ENCODE results near the gene RNGTT.

RNGTT gene

GRCh38 chr6:88631830-88632229 lies 331.6 kb downstream of the RNGTT start:
- H3K36me3 ChIP-seq (ENCODE audit: control insufficient read depth, insufficient read depth, low read length), result no peaks in the 10 kb centered on the region
- no peak overlapping the region for H3K27ac ChIP-seq (ENCODE audit: insufficient read depth, low read length, poor library complexity, severe bottlenecking)
- no peaks in the 10 kb centered on the region for H3K9me3 ChIP-seq (ENCODE audit: control insufficient read depth, low read length)
- no peak overlapping the region for H3K4me3 ChIP-seq (ENCODE audit: insufficient read depth, low read depth, low read length, poor library complexity, severe bottlenecking)
- H3K4me1 ChIP-seq (ENCODE audit: control insufficient read depth, insufficient read depth, low read length, poor library complexity, severe bottlenecking), result no peaks in the 10 kb centered on the region
- DNase-seq, result no peak
- H3K27me3 ChIP-seq (replicated peaks; ENCODE audit: control insufficient read depth, insufficient read depth, low read length, poor library complexity, severe bottlenecking), result no peaks in the 10 kb centered on the region

GRCh38 chr6:88629838-88630494 lies 333.5 kb downstream of the RNGTT start:
- Histone ChIP-seq H3K27me3 (replicated peaks; ENCODE audit: control insufficient read depth, insufficient read depth, low read length, poor library complexity, severe bottlenecking) (no peaks in the 10 kb centered on the region), H3K27ac (ENCODE audit: insufficient read depth, low read length, poor library complexity, severe bottlenecking) (no peak overlapping the region), H3K9me3 (ENCODE audit: control insufficient read depth, low read length) (no peaks in the 10 kb centered on the region), H3K4me3 (ENCODE audit: insufficient read depth, low read depth, low read length, poor library complexity, severe bottlenecking) (no peak overlapping the region), H3K4me1 (ENCODE audit: control insufficient read depth, insufficient read depth, low read length, poor library complexity, severe bottlenecking) (no peaks in the 10 kb centered on the region), H3K36me3 (ENCODE audit: control insufficient read depth, insufficient read depth, low read length) (no peaks in the 10 kb centered on the region)
- DNase-seq, result no peak

GRCh38 chr6:88626460-88626859 lies 337.0 kb downstream of the RNGTT start:
- Histone ChIP-seq H3K27me3 (replicated peaks; ENCODE audit: control insufficient read depth, insufficient read depth, low read length, poor library complexity, severe bottlenecking) (no peaks in the 10 kb centered on the region), H3K4me3 (ENCODE audit: insufficient read depth, low read depth, low read length, poor library complexity, severe bottlenecking) (no peak overlapping the region), H3K36me3 (ENCODE audit: control insufficient read depth, insufficient read depth, low read length) (no peaks in the 10 kb centered on the region), H3K4me1 (ENCODE audit: control insufficient read depth, insufficient read depth, low read length, poor library complexity, severe bottlenecking) (no peaks in the 10 kb centered on the region), H3K27ac (ENCODE audit: insufficient read depth, low read length, poor library complexity, severe bottlenecking) (no peak overlapping the region), H3K9me3 (ENCODE audit: control insufficient read depth, low read length) (no peaks in the 10 kb centered on the region)
- no peak for DNase-seq

DNA sequence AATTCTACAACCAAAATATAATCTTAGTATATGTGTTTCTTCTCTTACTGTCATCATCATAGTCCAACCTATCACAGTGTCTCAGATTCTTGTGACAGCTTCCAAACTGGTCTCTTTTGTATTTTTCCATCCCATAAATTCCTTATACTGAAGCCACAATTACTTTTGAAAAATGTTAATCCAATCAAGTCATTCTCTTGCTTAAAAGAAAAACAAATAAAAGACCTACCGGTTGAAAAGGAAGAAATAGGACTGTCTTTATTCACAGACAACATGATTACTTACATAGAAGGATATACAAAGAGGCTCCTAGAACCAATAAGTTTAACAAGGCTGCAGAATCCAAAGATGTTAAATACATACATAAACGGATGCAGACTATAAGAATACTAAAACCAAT lies 339.9 kb downstream of the RNGTT start:
- Histone ChIP-seq H3K27me3 (replicated peaks; ENCODE audit: control insufficient read depth, insufficient read depth, low read length, poor library complexity, severe bottlenecking) (no peaks in the 10 kb centered on the region), H3K36me3 (ENCODE audit: control insufficient read depth, insufficient read depth, low read length) (no peaks in the 10 kb centered on the region), H3K27ac (ENCODE audit: insufficient read depth, low read length, poor library complexity, severe bottlenecking) (no peak overlapping the region), H3K4me1 (ENCODE audit: control insufficient read depth, insufficient read depth, low read length, poor library complexity, severe bottlenecking) (no peaks in the 10 kb centered on the region), H3K9me3 (ENCODE audit: control insufficient read depth, low read length) (no peaks in the 10 kb centered on the region), H3K4me3 (ENCODE audit: insufficient read depth, low read depth, low read length, poor library complexity, severe bottlenecking) (no peak overlapping the region)
- DNase-seq, result no peak

DNA sequence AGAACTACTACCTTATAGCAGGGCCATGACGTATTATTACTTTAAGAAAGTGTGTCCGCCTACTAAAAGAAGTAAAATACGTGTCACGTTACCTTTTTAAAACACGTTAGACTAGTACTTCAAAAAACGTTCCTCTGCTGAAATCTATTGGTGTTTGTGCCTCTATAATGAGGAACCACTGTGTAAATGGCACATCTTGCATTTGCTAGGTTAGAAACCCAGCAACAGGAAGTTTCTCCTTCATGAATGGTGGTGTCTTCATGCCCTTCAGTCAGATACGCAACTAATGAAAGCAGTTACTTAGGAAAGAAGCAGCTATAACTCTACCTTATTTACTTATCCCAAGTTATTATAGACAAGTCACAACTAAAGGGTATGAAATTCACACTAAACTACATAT lies 343.5 kb downstream of the RNGTT start:
- Histone ChIP-seq H3K27me3 (replicated peaks; ENCODE audit: control insufficient read depth, insufficient read depth, low read length, poor library complexity, severe bottlenecking) (no peaks in the 10 kb centered on the region), H3K27ac (ENCODE audit: insufficient read depth, low read length, poor library complexity, severe bottlenecking) (no peak overlapping the region), H3K36me3 (ENCODE audit: control insufficient read depth, insufficient read depth, low read length) (no peaks in the 10 kb centered on the region), H3K9me3 (ENCODE audit: control insufficient read depth, low read length) (no peaks in the 10 kb centered on the region), H3K4me1 (ENCODE audit: control insufficient read depth, insufficient read depth, low read length, poor library complexity, severe bottlenecking) (no peaks in the 10 kb centered on the region), H3K4me3 (ENCODE audit: insufficient read depth, low read depth, low read length, poor library complexity, severe bottlenecking) (no peak overlapping the region)
- no peak for DNase-seq

- Histone ChIP-seq H3K27me3 (replicated peaks; ENCODE audit: control insufficient read depth, insufficient read depth, low read length, poor library complexity, severe bottlenecking) (no peaks in the 10 kb centered on the region), H3K36me3 (ENCODE audit: control insufficient read depth, insufficient read depth, low read length) (no peaks in the 10 kb centered on the region), H3K4me1 (ENCODE audit: control insufficient read depth, insufficient read depth, low read length, poor library complexity, severe bottlenecking) (no peaks in the 10 kb centered on the region), H3K27ac (ENCODE audit: insufficient read depth, low read length, poor library complexity, severe bottlenecking) (no peak overlapping the region), H3K4me3 (ENCODE audit: insufficient read depth, low read depth, low read length, poor library complexity, severe bottlenecking) (no peak overlapping the region), H3K9me3 (ENCODE audit: control insufficient read depth, low read length) (no peaks in the 10 kb centered on the region)
- no peak for DNase-seq
Observed at GRCh38 chr6:88616380-88616779, 347.0 kb downstream of the RNGTT start.

DNA sequence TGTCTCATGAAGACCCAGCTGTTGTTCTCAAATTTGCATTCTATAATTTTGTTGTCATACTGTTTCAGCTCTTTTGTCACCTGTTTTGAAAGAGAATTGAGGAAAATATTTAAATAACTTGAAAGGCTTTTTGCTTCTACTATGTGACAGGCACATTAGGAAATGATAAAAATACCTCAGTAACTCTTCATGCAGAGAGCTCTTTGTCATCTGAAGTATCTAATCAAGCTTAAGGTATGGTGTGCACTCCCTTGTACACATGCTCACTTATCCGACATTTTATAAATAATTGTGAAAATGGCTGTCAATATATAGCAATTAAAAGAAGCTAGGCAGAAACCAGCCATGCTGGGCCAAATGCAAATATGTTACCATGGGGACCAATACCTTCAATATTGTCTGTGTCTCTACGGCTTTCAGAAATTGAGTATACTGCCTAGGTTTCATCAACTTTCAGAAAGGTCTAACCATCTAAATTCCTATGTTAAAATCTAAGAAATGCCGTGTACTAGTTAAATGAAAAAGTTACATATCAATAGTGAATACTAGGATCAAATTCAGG lies 349.0 kb downstream of the RNGTT start:
- H3K4me3 ChIP-seq (ENCODE audit: insufficient read depth, low read depth, low read length, poor library complexity, severe bottlenecking), result no peak overlapping the region

GRCh38 chr6:88612631-88613030 lies 350.8 kb downstream of the RNGTT start:
- no peaks in the 10 kb centered on the region for H3K27me3 ChIP-seq (replicated peaks; ENCODE audit: control insufficient read depth, insufficient read depth, low read length, poor library complexity, severe bottlenecking)

More for the DNA sequence above, 349.0 kb downstream of the RNGTT start:
- H3K4me1 ChIP-seq (ENCODE audit: control insufficient read depth, insufficient read depth, low read length, poor library complexity, severe bottlenecking), result no peaks in the 10 kb centered on the region
- no peaks in the 10 kb centered on the region for H3K27me3 ChIP-seq (replicated peaks; ENCODE audit: control insufficient read depth, insufficient read depth, low read length, poor library complexity, severe bottlenecking)
- no peaks in the 10 kb centered on the region for H3K36me3 ChIP-seq (ENCODE audit: control insufficient read depth, insufficient read depth, low read length)
- no peak for DNase-seq
- no peaks in the 10 kb centered on the region for H3K9me3 ChIP-seq (ENCODE audit: control insufficient read depth, low read length)
- H3K27ac ChIP-seq (ENCODE audit: insufficient read depth, low read length, poor library complexity, severe bottlenecking), result no peak overlapping the region

GRCh38 chr6:88611721-88612120 lies 351.7 kb downstream of the RNGTT start:
- no peaks in the 10 kb centered on the region for H3K9me3 ChIP-seq (ENCODE audit: control insufficient read depth, low read length)
- no peak for DNase-seq
- H3K27me3 ChIP-seq (replicated peaks; ENCODE audit: control insufficient read depth, insufficient read depth, low read length, poor library complexity, severe bottlenecking), result no peaks in the 10 kb centered on the region
- no peak overlapping the region for H3K27ac ChIP-seq (ENCODE audit: insufficient read depth, low read length, poor library complexity, severe bottlenecking)
- no peaks in the 10 kb centered on the region for H3K36me3 ChIP-seq (ENCODE audit: control insufficient read depth, insufficient read depth, low read length)
- H3K4me3 ChIP-seq (ENCODE audit: insufficient read depth, low read depth, low read length, poor library complexity, severe bottlenecking), result no peak overlapping the region
- H3K4me1 ChIP-seq (ENCODE audit: control insufficient read depth, insufficient read depth, low read length, poor library complexity, severe bottlenecking), result no peaks in the 10 kb centered on the region

More at GRCh38 chr6:88612631-88613030, 350.8 kb downstream of the RNGTT start:
- Histone ChIP-seq H3K4me3 (ENCODE audit: insufficient read depth, low read depth, low read length, poor library complexity, severe bottlenecking) (no peak overlapping the region), H3K36me3 (ENCODE audit: control insufficient read depth, insufficient read depth, low read length) (no peaks in the 10 kb centered on the region), H3K4me1 (ENCODE audit: control insufficient read depth, insufficient read depth, low read length, poor library complexity, severe bottlenecking) (no peaks in the 10 kb centered on the region), H3K27ac (ENCODE audit: insufficient read depth, low read length, poor library complexity, severe bottlenecking) (no peak overlapping the region), H3K9me3 (ENCODE audit: control insufficient read depth, low read length) (no peaks in the 10 kb centered on the region)
- DNase-seq, result no peak

GRCh38 chr6:88609983-88610382 lies 353.4 kb downstream of the RNGTT start:
- H3K9me3 ChIP-seq (ENCODE audit: control insufficient read depth, low read length), result no peaks in the 10 kb centered on the region
- no peaks in the 10 kb centered on the region for H3K27me3 ChIP-seq (replicated peaks; ENCODE audit: control insufficient read depth, insufficient read depth, low read length, poor library complexity, severe bottlenecking)
- H3K4me1 ChIP-seq (ENCODE audit: control insufficient read depth, insufficient read depth, low read length, poor library complexity, severe bottlenecking), result no peaks in the 10 kb centered on the region
- no peak overlapping the region for H3K4me3 ChIP-seq (ENCODE audit: insufficient read depth, low read depth, low read length, poor library complexity, severe bottlenecking)
- no peaks in the 10 kb centered on the region for H3K36me3 ChIP-seq (ENCODE audit: control insufficient read depth, insufficient read depth, low read length)
- H3K27ac ChIP-seq (ENCODE audit: insufficient read depth, low read length, poor library complexity, severe bottlenecking), result no peak overlapping the region
- no peak for DNase-seq

Data from effector memory CD4-positive, alpha-beta T cell (primary cell).